Testis (tissue), 3 donors: ENCODE data around the gene BSND. TPM values are rescaled to one million over a fixed set of nuclear protein-coding genes. Genes with fewer than 3 reads are reported as not detected.

Experiments used
- DNase-seq: peaks from one replicate; pipeline ENCODE4 v3.0.0-alpha.2; 2019
- H3K27ac ChIP-seq, 2 donors: fragments of 200-600 bp; sonication (generic); one replicate each; pipeline ENCODE4 v1.5.1; 2019
- H3K27me3 ChIP-seq: fragments of 200-600 bp; sonication (generic); one replicate; pipeline ENCODE4 v1.5.1; 2019
- H3K36me3 ChIP-seq: fragments of 200-600 bp; sonication (generic); one replicate; pipeline ENCODE4 v1.5.1; 2017; ENCODE audit warnings: low read depth; ENCODE audit errors: missing control alignments
- H3K4me1 ChIP-seq: fragments of 200-600 bp; sonication (generic); one replicate; pipeline ENCODE4 v1.5.1; 2019
- H3K4me3 ChIP-seq, 2 donors: fragments of 200-600 bp; sonication (generic); one replicate each; pipeline ENCODE4 v1.5.1; 2017 to 2019
- H3K9me3 ChIP-seq: fragments of 200-600 bp; sonication (generic); one replicate; pipeline ENCODE4 v1.5.1; 2017
- POLR2A ChIP-seq: fragments of 450-650 bp; IDR thresholded peaks from one replicate; pipeline ENCODE4 v1.6.1; 2017; ENCODE audit warnings: antibody characterized with exemption, mild to moderate bottlenecking, moderate library complexity
- WGBS, 2 donors: methylation state at CpG; one replicate each; pipeline ENCODE4 v1.1.5; 2018; 5-methylcytosine and 5-hydroxymethylcytosine counted together
- intact Hi-C: fragments of 100-400 bp; cut with DNase I; formaldehyde crosslinking; loops from one replicate; pipeline ENCODE4 v1.15.1; 2023; ENCODE audit warnings: low total_unique reads
- polyA plus RNA-seq: library from polyadenylated mRNA; stranded (reverse); fragments of 350-450 nt; fragmentation: Illumina TruSeq; extraction: RNeasy Lipid Tissue Mini Kit (QIAGEN cat#74804); gene quantifications from one replicate; pipeline ENCODE4 v1.2.3, GENCODE V29; 2014; ENCODE audit warnings: low read depth, low replicate concordance; ENCODE audit not compliant: insufficient read depth
- total RNA-seq, 2 donors: library from RNA; depleted of rRNA; stranded (reverse); fragments of >200 nt; gene quantifications; one replicate each; pipeline ENCODE4 v1.2.3, GENCODE V29; 2016
- TF ChIP-seq, protein P1 (sequence below), 3 experiments: fragments of 450-650 bp in 2 of 3; fragments of 200-600 bp in 1 of 3; sonication (generic) in 1 of 3; IDR thresholded peaks; one replicate each; pipeline ENCODE4 v1.5.1; 2016 to 2019; ENCODE audit warnings: antibody characterized with exemption in 3 of 3, mild to moderate bottlenecking in 2 of 3, moderate library complexity in 1 of 3

The BSND gene
- total and polyA plus RNA-seq, 3 donors from 2014 or later: 0.19 to 0.32 (median 0.24) TPM

DNA sequence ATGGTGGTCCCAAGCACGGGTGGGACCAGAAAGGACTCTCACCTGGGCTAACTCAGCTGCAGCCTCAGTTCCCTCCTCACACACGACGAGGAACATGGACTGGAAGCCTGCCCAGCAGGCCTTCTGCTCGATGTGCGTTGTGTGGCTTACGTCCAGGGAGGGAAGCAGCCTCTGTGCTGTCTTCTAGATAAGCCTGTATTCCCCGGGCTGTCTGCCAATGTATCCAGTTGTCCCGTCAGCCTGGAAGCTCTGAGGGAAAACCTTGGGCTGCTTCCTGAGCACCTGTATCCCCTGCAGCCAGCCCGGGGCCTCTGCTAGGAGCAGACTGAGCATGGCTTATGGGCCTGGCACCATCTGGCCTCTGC lies 51.2 kb downstream of the BSND start:
- intact Hi-C loops: no loop called here
- no peaks in the 10 kb centered on the region for H3K9me3 ChIP-seq
- TF ChIP-seq POLR2A: no peak
- TF ChIP-seq, protein P1, sequence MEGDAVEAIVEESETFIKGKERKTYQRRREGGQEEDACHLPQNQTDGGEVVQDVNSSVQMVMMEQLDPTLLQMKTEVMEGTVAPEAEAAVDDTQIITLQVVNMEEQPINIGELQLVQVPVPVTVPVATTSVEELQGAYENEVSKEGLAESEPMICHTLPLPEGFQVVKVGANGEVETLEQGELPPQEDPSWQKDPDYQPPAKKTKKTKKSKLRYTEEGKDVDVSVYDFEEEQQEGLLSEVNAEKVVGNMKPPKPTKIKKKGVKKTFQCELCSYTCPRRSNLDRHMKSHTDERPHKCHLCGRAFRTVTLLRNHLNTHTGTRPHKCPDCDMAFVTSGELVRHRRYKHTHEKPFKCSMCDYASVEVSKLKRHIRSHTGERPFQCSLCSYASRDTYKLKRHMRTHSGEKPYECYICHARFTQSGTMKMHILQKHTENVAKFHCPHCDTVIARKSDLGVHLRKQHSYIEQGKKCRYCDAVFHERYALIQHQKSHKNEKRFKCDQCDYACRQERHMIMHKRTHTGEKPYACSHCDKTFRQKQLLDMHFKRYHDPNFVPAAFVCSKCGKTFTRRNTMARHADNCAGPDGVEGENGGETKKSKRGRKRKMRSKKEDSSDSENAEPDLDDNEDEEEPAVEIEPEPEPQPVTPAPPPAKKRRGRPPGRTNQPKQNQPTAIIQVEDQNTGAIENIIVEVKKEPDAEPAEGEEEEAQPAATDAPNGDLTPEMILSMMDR (IDR thresholded peaks at IDR 0.05): no peak
- H3K4me1 ChIP-seq: peaks cover 18% of the 10 kb centered on the region
- H3K27me3 ChIP-seq: no peaks in the 10 kb centered on the region
- no peak overlapping the region for H3K4me3 ChIP-seq
- H3K36me3 ChIP-seq: no peaks in the 10 kb centered on the region
- H3K27ac ChIP-seq: no peak overlapping the region
- DNase-seq: peak; percentile 97
- WGBS, 2 donors: 27 to 75% methylated on average over 5 to 8 of the region's 9 CpGs

DNA sequence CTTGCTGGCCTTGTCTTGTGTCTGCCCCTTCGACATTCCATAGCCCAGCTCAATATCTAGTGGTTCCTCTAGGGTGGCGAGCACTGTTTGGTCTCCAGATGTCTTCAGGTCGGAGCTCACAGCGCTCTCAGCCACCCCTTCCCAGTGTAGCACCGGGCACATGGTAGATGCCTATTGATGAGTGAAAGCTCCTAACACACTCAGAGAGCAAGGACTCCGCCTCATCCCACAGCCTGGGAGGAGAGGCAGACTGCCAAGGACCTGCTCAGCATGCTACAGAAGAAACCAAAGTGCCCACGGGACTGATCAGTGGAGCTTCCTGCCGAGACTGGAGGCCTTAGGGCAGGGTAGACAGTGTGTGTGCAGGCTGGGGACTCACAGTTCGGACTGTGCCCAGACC lies 51.5 kb downstream of the BSND start:
- peak; percentile 88 for DNase-seq
- Histone ChIP-seq H3K27ac (no peak overlapping the region), H3K36me3 (no peaks in the 10 kb centered on the region), H3K27me3 (no peaks in the 10 kb centered on the region), H3K4me3 (no peak overlapping the region), H3K9me3 (no peaks in the 10 kb centered on the region), H3K4me1 (peaks cover 18% of the 10 kb centered on the region)
- TF ChIP-seq, protein P1 (IDR thresholded peaks at IDR 0.05): no peak
- TF ChIP-seq POLR2A: no peak
- 32 to 86% methylated on average over 4 to 9 of the region's 9 CpGs for WGBS, 2 donors
- intact Hi-C loops: no loop called here

DNA sequence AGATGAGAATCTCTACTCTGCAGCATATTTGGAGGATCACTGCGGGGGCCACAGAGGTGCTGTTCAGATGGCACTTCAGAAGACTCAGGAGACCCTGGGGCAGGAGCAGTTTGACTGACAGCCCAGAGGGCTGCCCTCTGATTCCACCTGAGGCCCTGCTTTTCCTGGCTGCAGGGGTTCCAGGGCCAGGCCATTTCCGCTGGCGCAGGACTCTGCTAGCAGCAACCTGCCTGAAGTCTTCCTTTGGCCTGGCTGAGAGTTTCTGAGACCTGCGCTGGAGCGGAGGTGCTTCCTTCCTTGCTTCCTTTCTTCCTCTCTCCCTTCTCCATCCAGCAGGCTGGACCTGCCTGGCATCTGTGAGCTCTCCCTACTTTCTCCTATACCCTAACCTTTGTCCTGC lies 52.4 kb downstream of the BSND start:
- intact Hi-C loops: no loop called here

DNA sequence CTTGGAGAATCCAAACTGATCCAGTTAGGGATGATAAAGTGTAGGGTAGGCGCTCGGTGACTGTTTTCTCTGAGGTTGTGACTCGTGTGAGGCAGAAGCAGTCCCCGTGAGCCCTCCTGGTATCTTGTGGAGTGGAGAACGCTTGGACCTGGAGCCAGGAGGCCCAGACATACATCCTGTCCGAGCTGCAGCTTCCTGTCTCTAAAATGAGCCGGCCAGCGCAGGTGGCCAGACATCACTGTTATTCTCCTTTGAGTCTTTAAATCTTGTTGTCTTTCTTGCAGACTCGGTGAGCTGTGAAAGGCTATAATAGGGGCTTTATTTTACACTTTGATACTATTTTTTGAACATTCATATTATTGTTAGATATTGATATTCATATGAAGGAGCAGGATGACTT lies 52.9 kb downstream of the BSND start:
- H3K4me1 ChIP-seq: peaks cover 18% of the 10 kb centered on the region
- WGBS, 2 donors: 68 to 82% methylated on average over 9 of the region's 9 CpGs
- no peak overlapping the region for H3K4me3 ChIP-seq
- no peaks in the 10 kb centered on the region for H3K36me3 ChIP-seq
- no peaks in the 10 kb centered on the region for H3K27me3 ChIP-seq
- no peak for DNase-seq
- H3K9me3 ChIP-seq: no peaks in the 10 kb centered on the region
- H3K27ac ChIP-seq: no peak overlapping the region
- TF ChIP-seq POLR2A: no peak
- TF ChIP-seq, protein P1 (IDR thresholded peaks at IDR 0.05): no peak
- intact Hi-C loops: no loop called here

More for the DNA sequence above, 52.4 kb downstream of the BSND start:
- no peak for DNase-seq
- Histone ChIP-seq H3K9me3 (no peaks in the 10 kb centered on the region), H3K4me3 (no peak overlapping the region), H3K27ac (no peak overlapping the region), H3K27me3 (no peaks in the 10 kb centered on the region), H3K36me3 (no peaks in the 10 kb centered on the region), H3K4me1 (peaks cover 18% of the 10 kb centered on the region)
- no peak for TF ChIP-seq POLR2A
- TF ChIP-seq, protein P1 (IDR thresholded peaks at IDR 0.05): no peak
- 80 to 95% methylated on average over 5 of the region's 5 CpGs for WGBS, 2 donors
